Fibroblast of the aortic adventitia (primary cell): ENCODE data around the gene SEC31A. TPM values are rescaled to one million over a fixed set of nuclear protein-coding genes. Genes with fewer than 3 reads are reported as not detected.

ENCODE experiments used
- DNase-seq: peaks from one replicate; pipeline ENCODE4 v3.0.0-alpha.2; 2010; ENCODE audit warnings: low read depth
- H3K4me3 ChIP-seq: 2 replicates; pipeline ENCODE4 v1.5.1; 2011; ENCODE audit warnings: low read depth, mild to moderate bottlenecking, control low read depth, low read length, moderate library complexity
- CTCF ChIP-seq: IDR thresholded peaks from 2 replicates; pipeline ENCODE4 v1.5.1; 2011; ENCODE audit warnings: mild to moderate bottlenecking, low read length, control low read depth, inconsistent platforms; ENCODE audit not compliant: insufficient read depth
- total RNA-seq: library from RNA; depleted of rRNA; stranded (reverse); fragments of >200 nt; gene quantifications from 2 replicates; pipeline ENCODE4 v1.2.3, GENCODE V29; 2012; ENCODE audit warnings: low replicate concordance

The SEC31A gene
- total RNA-seq = 392 and 400 TPM in 2 replicates

- TF ChIP-seq CTCF = no peak
- peak; percentile 91 for DNase-seq
- peak within 1 kb of the TSS; percentile 92 for H3K4me3 ChIP-seq
These were observed at the start of gene SEC31A for GRCh38 chr4:82890901-82891706. TSS of gene SEC31A (minus strand) at chr4:82891153. CDS start at chr4:82881936, 9,217 bp downstream.

GRCh38 chr4:82939414-82939813 is 48.5 kb upstream of the SEC31A start:
- H3K4me3 ChIP-seq = no peak overlapping the region
- no peak for TF ChIP-seq CTCF
- no peak for DNase-seq

GRCh38 chr4:82934441-82934840 is 43.5 kb upstream of the SEC31A start:
- H3K4me3 ChIP-seq = no peak overlapping the region
- TF ChIP-seq CTCF = no peak
- no peak for DNase-seq

- TF ChIP-seq CTCF = no peak
- H3K4me3 ChIP-seq = no peak overlapping the region
- DNase-seq = no peak
These were observed 40.1 kb upstream of the SEC31A start for GRCh38 chr4:82930848-82931755.

- DNase-seq = no peak
- no peak for TF ChIP-seq CTCF
- no peak overlapping the region for H3K4me3 ChIP-seq
These were observed 30.8 kb upstream of the SEC31A start for GRCh38 chr4:82921795-82922194.

GRCh38 chr4:82919386-82919785 is 28.4 kb upstream of the SEC31A start:
- DNase-seq = no peak
- TF ChIP-seq CTCF = no peak
- no peak overlapping the region for H3K4me3 ChIP-seq
